ENCODE data around the gene HIVEP3.

DNA sequence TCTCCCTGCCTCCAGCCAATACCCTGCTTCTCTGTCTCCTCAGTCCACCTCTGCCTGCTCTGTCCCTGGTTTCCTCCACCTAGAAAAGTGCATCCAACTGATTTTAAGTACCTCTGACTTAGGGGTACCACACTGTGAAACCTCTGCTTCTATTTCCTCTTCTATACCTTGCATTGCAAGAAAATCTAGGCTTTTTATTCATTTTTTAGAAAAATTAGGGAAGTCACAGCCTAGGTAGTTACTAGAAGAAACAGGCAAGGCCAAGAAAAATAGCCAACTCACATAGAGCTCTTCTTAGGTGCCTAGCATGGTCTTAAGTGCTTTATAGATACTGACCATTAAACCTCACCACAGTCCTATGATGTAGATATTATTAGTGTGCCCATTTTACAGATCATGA, 39.1 kb downstream of the HIVEP3 start:
- TF ChIP-seq JUND (IDR thresholded peaks at IDR 0.05), result no peak
- no peak for TF ChIP-seq SIN3A (IDR thresholded peaks at IDR 0.05; ENCODE audit: borderline replicate concordance, low read depth, low read length)
- no peak for TF ChIP-seq NFIC (IDR thresholded peaks at IDR 0.05; ENCODE audit: borderline replicate concordance)
- TF ChIP-seq, protein P1, sequence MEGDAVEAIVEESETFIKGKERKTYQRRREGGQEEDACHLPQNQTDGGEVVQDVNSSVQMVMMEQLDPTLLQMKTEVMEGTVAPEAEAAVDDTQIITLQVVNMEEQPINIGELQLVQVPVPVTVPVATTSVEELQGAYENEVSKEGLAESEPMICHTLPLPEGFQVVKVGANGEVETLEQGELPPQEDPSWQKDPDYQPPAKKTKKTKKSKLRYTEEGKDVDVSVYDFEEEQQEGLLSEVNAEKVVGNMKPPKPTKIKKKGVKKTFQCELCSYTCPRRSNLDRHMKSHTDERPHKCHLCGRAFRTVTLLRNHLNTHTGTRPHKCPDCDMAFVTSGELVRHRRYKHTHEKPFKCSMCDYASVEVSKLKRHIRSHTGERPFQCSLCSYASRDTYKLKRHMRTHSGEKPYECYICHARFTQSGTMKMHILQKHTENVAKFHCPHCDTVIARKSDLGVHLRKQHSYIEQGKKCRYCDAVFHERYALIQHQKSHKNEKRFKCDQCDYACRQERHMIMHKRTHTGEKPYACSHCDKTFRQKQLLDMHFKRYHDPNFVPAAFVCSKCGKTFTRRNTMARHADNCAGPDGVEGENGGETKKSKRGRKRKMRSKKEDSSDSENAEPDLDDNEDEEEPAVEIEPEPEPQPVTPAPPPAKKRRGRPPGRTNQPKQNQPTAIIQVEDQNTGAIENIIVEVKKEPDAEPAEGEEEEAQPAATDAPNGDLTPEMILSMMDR (IDR thresholded peaks at IDR 0.05), result no peak
- no peak for TF ChIP-seq RAD21 (IDR thresholded peaks at IDR 0.05; ENCODE audit: low read length)
- TF ChIP-seq, protein P2, sequence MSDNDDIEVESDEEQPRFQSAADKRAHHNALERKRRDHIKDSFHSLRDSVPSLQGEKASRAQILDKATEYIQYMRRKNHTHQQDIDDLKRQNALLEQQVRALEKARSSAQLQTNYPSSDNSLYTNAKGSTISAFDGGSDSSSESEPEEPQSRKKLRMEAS (IDR thresholded peaks at IDR 0.05; ENCODE audit: low read depth), result no peak
- no peak for TF ChIP-seq SMC3 (IDR thresholded peaks at IDR 0.05; ENCODE audit: low read depth, low read length)
- no peak for TF ChIP-seq GATA2 (CRISPR knock-in tag; IDR thresholded peaks at IDR 0.05)
- TF ChIP-seq EZH2phosphoT487 (IDR thresholded peaks at IDR 0.05; ENCODE audit: borderline replicate concordance, low read depth), result no peak
- TF ChIP-seq, protein P3, sequence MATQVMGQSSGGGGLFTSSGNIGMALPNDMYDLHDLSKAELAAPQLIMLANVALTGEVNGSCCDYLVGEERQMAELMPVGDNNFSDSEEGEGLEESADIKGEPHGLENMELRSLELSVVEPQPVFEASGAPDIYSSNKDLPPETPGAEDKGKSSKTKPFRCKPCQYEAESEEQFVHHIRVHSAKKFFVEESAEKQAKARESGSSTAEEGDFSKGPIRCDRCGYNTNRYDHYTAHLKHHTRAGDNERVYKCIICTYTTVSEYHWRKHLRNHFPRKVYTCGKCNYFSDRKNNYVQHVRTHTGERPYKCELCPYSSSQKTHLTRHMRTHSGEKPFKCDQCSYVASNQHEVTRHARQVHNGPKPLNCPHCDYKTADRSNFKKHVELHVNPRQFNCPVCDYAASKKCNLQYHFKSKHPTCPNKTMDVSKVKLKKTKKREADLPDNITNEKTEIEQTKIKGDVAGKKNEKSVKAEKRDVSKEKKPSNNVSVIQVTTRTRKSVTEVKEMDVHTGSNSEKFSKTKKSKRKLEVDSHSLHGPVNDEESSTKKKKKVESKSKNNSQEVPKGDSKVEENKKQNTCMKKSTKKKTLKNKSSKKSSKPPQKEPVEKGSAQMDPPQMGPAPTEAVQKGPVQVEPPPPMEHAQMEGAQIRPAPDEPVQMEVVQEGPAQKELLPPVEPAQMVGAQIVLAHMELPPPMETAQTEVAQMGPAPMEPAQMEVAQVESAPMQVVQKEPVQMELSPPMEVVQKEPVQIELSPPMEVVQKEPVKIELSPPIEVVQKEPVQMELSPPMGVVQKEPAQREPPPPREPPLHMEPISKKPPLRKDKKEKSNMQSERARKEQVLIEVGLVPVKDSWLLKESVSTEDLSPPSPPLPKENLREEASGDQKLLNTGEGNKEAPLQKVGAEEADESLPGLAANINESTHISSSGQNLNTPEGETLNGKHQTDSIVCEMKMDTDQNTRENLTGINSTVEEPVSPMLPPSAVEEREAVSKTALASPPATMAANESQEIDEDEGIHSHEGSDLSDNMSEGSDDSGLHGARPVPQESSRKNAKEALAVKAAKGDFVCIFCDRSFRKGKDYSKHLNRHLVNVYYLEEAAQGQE (IDR thresholded peaks at IDR 0.05; ENCODE audit: low read depth, low read length), result no peak
- TF ChIP-seq, protein P4, sequence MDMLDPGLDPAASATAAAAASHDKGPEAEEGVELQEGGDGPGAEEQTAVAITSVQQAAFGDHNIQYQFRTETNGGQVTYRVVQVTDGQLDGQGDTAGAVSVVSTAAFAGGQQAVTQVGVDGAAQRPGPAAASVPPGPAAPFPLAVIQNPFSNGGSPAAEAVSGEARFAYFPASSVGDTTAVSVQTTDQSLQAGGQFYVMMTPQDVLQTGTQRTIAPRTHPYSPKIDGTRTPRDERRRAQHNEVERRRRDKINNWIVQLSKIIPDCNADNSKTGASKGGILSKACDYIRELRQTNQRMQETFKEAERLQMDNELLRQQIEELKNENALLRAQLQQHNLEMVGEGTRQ (IDR thresholded peaks at IDR 0.05; ENCODE audit: borderline replicate concordance, low read depth, low read length), result no peak
- no peak for TF ChIP-seq POLR2AphosphoS5 (IDR thresholded peaks at IDR 0.05; ENCODE audit: low read depth, low read length)
- no peak for TF ChIP-seq GABPA (IDR thresholded peaks at IDR 0.05; ENCODE audit: low read depth)
- TF ChIP-seq EP300 (IDR thresholded peaks at IDR 0.05; ENCODE audit: borderline replicate concordance in 1 of 2, low read depth in 1 of 2, low read length in 1 of 2), result no peak
